Astrocyte (in vitro differentiated cells and primary cell): ENCODE data around the gene TMEM25. TPM values are rescaled to one million over a fixed set of nuclear protein-coding genes. Genes with fewer than 3 reads are reported as not detected.

Experiments used
- DNase-seq: peaks from one replicate; pipeline ENCODE4 v3.0.0-alpha.2; 2010; ENCODE audit warnings: low read depth
- FAIRE-seq: peaks from 2 replicates; lab custom pipeline; 2011; peaks lifted over from hg19 to GRCh38; lab: Jason Lieb, UNC
- H2AFZ ChIP-seq: 2 replicates; pipeline ENCODE4 v1.6.0; 2012; ENCODE audit warnings: low read depth, low read length, inconsistent platforms
- H3K27ac ChIP-seq: 2 replicates; pipeline ENCODE4 v1.5.1; 2011; ENCODE audit warnings: low read depth, low read length, inconsistent platforms
- H3K27me3 ChIP-seq: 2 replicates; pipeline ENCODE4 v1.6.0; 2011; ENCODE audit warnings: low read length, inconsistent platforms; ENCODE audit not compliant: insufficient read depth
- H3K36me3 ChIP-seq: 2 replicates; pipeline ENCODE4 v1.5.1; 2011; ENCODE audit warnings: low read length, inconsistent platforms; ENCODE audit not compliant: insufficient read depth
- H3K4me1 ChIP-seq: 2 replicates; pipeline ENCODE4 v1.5.1; 2011; ENCODE audit warnings: low read length, inconsistent platforms; ENCODE audit not compliant: insufficient read depth
- H3K4me2 ChIP-seq: 2 replicates; pipeline ENCODE4 v1.6.0; 2012; ENCODE audit warnings: low read length, inconsistent platforms
- H3K4me3 ChIP-seq: 2 replicates; pipeline ENCODE4 v1.5.1; 2011; ENCODE audit warnings: low read depth, mild to moderate bottlenecking, low read length, inconsistent platforms; ENCODE audit not compliant: insufficient read depth
- H3K79me2 ChIP-seq: 2 replicates; pipeline ENCODE4 v1.6.0; 2012; ENCODE audit warnings: mild to moderate bottlenecking, low read length, inconsistent platforms; ENCODE audit not compliant: insufficient read depth
- H3K9ac ChIP-seq: 2 replicates; pipeline ENCODE4 v1.6.0; 2012; ENCODE audit warnings: mild to moderate bottlenecking, low read length, inconsistent platforms
- H3K9me3 ChIP-seq: 2 replicates; pipeline ENCODE4 v1.5.1; 2012; ENCODE audit warnings: low read depth, mild to moderate bottlenecking, low read length, inconsistent platforms; ENCODE audit not compliant: insufficient read depth
- H4K20me1 ChIP-seq: 2 replicates; pipeline ENCODE4 v1.6.0; 2012; ENCODE audit warnings: low read length, inconsistent platforms; ENCODE audit not compliant: insufficient read depth
- H3K27ac Mint-ChIP-seq: one replicate; pipeline ENCODE4 v1.8.0; 2021; ENCODE audit warnings: mild to moderate bottlenecking, mixed read lengths; ENCODE audit not compliant: unreplicated experiment
- H3K27me3 Mint-ChIP-seq: one replicate; pipeline ENCODE4 v1.8.0; 2021; ENCODE audit warnings: low read depth, mixed read lengths; ENCODE audit not compliant: unreplicated experiment
- H3K36me3 Mint-ChIP-seq: one replicate; pipeline ENCODE4 v1.8.0; 2021; ENCODE audit warnings: low read depth, mixed read lengths; ENCODE audit not compliant: unreplicated experiment
- H3K4me1 Mint-ChIP-seq: one replicate; pipeline ENCODE4 v1.8.0; 2021; ENCODE audit warnings: low read depth, mixed read lengths; ENCODE audit not compliant: unreplicated experiment
- H3K4me3 Mint-ChIP-seq: one replicate; pipeline ENCODE4 v1.8.0; 2021; ENCODE audit warnings: mild to moderate bottlenecking, moderate library complexity, mixed read lengths; ENCODE audit not compliant: unreplicated experiment
- H3K9me3 Mint-ChIP-seq: one replicate; pipeline ENCODE4 v1.8.0; 2021; ENCODE audit warnings: mild to moderate bottlenecking, mixed read lengths; ENCODE audit not compliant: unreplicated experiment
- CTCF ChIP-seq: IDR thresholded peaks from 2 replicates; pipeline ENCODE4 v1.5.1; 2011; ENCODE audit warnings: low read depth, mild to moderate bottlenecking, inconsistent platforms, low read length, moderate library complexity; ENCODE audit not compliant: insufficient read depth
- EZH2 ChIP-seq: IDR thresholded peaks from 2 replicates; pipeline ENCODE4 v1.6.1; 2012; ENCODE audit warnings: mild to moderate bottlenecking, low read length, inconsistent platforms; ENCODE audit not compliant: insufficient read depth
- total RNA-seq: library from RNA; stranded (reverse); gene quantifications from 2 replicates; pipeline ENCODE4 v1.2.1, GENCODE V29; 2021

The TMEM25 gene
- total RNA-seq, 1 donor from 2014 or later, result 19.0 TPM

DNA sequence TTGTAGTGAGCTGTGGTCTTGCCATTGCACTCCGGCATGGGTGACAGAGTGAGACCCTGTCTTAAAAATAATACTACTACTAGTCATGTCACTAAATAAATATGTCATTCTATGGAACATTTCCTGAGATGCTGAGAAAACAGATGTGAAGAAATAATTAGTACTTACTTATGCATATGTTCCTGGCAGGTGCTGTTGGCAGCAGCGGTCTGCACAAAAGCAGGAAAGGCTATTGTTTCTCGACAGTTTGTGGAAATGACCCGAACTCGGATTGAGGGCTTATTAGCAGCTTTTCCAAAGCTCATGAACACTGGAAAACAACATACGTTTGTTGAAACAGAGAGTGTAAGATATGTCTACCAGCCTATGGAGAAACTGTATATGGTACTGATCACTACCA is 50.1 kb downstream of the TMEM25 start:
- no peak overlapping the region for H3K4me3 ChIP-seq
- H3K9ac ChIP-seq, result no peak overlapping the region
- peaks cover 91% of the 10 kb centered on the region for H3K79me2 ChIP-seq
- Mint-ChIP-seq H3K9me3 (no peaks in the 10 kb centered on the region), H3K27me3 (no peaks in the 10 kb centered on the region), H3K4me3 (no peak overlapping the region), H3K27ac (no peak overlapping the region), H3K4me1 (peaks cover 2% of the 10 kb centered on the region), H3K36me3 (peaks cover 12% of the 10 kb centered on the region)
- H3K27ac ChIP-seq, result no peak overlapping the region
- no peak overlapping the region for H2AFZ ChIP-seq
- no peaks in the 10 kb centered on the region for H3K9me3 ChIP-seq
- FAIRE-seq, result no peak
- H3K36me3 ChIP-seq, result peaks cover 38% of the 10 kb centered on the region
- no peak for DNase-seq
- TF ChIP-seq CTCF (no peak), EZH2 (no peak)
- H3K27me3 ChIP-seq, result no peaks in the 10 kb centered on the region
- H3K4me1 ChIP-seq, result no peaks in the 10 kb centered on the region
- H3K4me2 ChIP-seq, result no peak overlapping the region
- H4K20me1 ChIP-seq, result peaks cover 93% of the 10 kb centered on the region

Other genes with a start within 250 kb of the TMEM25 start
- not detected in 2 replicates for gene CD3E, start 226.5 kb upstream of the TMEM25 start, total RNA-seq
- 0.61 TPM in 1 of 2 replicates, not detected in the other for gene CD3D, start 188.5 kb upstream of the TMEM25 start, total RNA-seq
- not detected in 2 replicates for gene CD3G, start 186.8 kb upstream of the TMEM25 start, total RNA-seq
- 38.8 and 40.6 TPM in 2 replicates for gene UBE4A, start 171.6 kb upstream of the TMEM25 start, total RNA-seq
- 182 and 194 TPM in 2 replicates for gene ATP5MG, start 129.6 kb upstream of the TMEM25 start, total RNA-seq
- gene KMT2A, start 94.7 kb upstream of the TMEM25 start, total RNA-seq, result 58.7 and 60.0 TPM in 2 replicates
- gene TTC36, start 3.7 kb upstream of the TMEM25 start, total RNA-seq, result 0.43 and 0.84 TPM in 2 replicates
- gene IFT46, start 34.7 kb downstream of the TMEM25 start, total RNA-seq, result 14.0 and 16.5 TPM in 2 replicates
- gene ARCN1, start 41.2 kb downstream of the TMEM25 start, total RNA-seq, result 255 and 289 TPM in 2 replicates
- gene PHLDB1, start 76.4 kb downstream of the TMEM25 start, total RNA-seq, result 179 and 194 TPM in 2 replicates
- not detected in 2 replicates for gene TREH, start 148.5 kb downstream of the TMEM25 start, total RNA-seq